GM21576 (cell line): Measurements from ENCODE around the gene NLRP6.
A peak's percentile ranks its signal among the peaks of the same experiment; 100 is the strongest.
"Not testable (repeated sequence)": the region's sequence is repeated elsewhere in the genome, so short reads cannot be mapped to it uniquely, and the experiment has no call there.

Experiments used
- ATAC-seq: cut with Tn5 transposase; IDR thresholded peaks from one replicate; pipeline ENCODE4 v1.9.1; 2021; ENCODE audit warnings: mild to moderate bottlenecking, moderate library complexity; ENCODE audit not compliant: unreplicated experiment

Gene NLRP6

GRCh38 chr11:306645-307371, 28.6 kb downstream of the NLRP6 start:
- ATAC-seq: no peak

GRCh38 chr11:307766-308708, 29.8 kb downstream of the NLRP6 start, which contains the start of gene IFITM2:
Gene IFITM2, plus strand, starts transcription at chr11:307816. Its CDS starts 377 bp downstream, at chr11:308193.
- ATAC-seq: not testable (repeated sequence)

- ATAC-seq: not testable (repeated sequence)
These were observed 30.8 kb downstream of the NLRP6 start for GRCh38 chr11:308740-309665.

GRCh38 chr11:309979-310572, 31.9 kb downstream of the NLRP6 start:
- ATAC-seq: not testable (repeated sequence)

- ATAC-seq: not testable (repeated sequence)
These were observed 33.0 kb downstream of the NLRP6 start for GRCh38 chr11:311013-311748.

GRCh38 chr11:312092-312816, 34.0 kb downstream of the NLRP6 start:
- ATAC-seq: no peak

- no peak for ATAC-seq
These were observed 35.1 kb downstream of the NLRP6 start for GRCh38 chr11:313304-313786.

GRCh38 chr11:313787-314553, 35.8 kb downstream of the NLRP6 start, which contains the start of gene IFITM1:
Gene IFITM1, plus strand, starts transcription at chr11:314040. Its CDS starts 131 bp downstream, at chr11:314171.
- no peak for ATAC-seq

GRCh38 chr11:314554-314875, 36.3 kb downstream of the NLRP6 start:
- not testable (repeated sequence) for ATAC-seq

- no peak for ATAC-seq
These were observed 36.9 kb downstream of the NLRP6 start for GRCh38 chr11:315051-315481.

GRCh38 chr11:315516-315994, 37.3 kb downstream of the NLRP6 start:
- ATAC-seq: no peak

- ATAC-seq: no peak
These were observed 38.0 kb downstream of the NLRP6 start for GRCh38 chr11:316031-316701.

GRCh38 chr11:316891-317301, 38.7 kb downstream of the NLRP6 start:
- ATAC-seq: no peak

- peak; percentile 9 for ATAC-seq
These were observed 39.6 kb downstream of the NLRP6 start for GRCh38 chr11:317668-318404.

- ATAC-seq: peak; percentile 41
These were observed 40.4 kb downstream of the NLRP6 start for GRCh38 chr11:318405-319120.
